Loucy (cell line): ENCODE measurements around the gene OLFM4.

ENCODE experiments used
- H2AFZ ChIP-seq: fragments of 200-600 bp; sonication (generic); 2 replicates; pipeline ENCODE4 v1.6.0; 2016; ENCODE audit warnings: antibody characterized with exemption, mild to moderate bottlenecking, low read length, moderate library complexity
- H3F3A ChIP-seq: fragments of 200-600 bp; 2 replicates; pipeline ENCODE4 v1.6.0; 2016; ENCODE audit warnings: antibody characterized with exemption, low read depth, mild to moderate bottlenecking
- H3K27me3 ChIP-seq: fragments of 200-600 bp; sonication (generic); 2 replicates; pipeline ENCODE4 v1.6.1; 2014; ENCODE audit warnings: low read length, mild to moderate bottlenecking; ENCODE audit not compliant: insufficient read depth, poor library complexity, severe bottlenecking
- H3K36me3 ChIP-seq: fragments of 200-600 bp; sonication (generic); 2 replicates; pipeline ENCODE4 v1.6.1; 2016; ENCODE audit warnings: low read length; ENCODE audit not compliant: insufficient read depth
- H3K4me1 ChIP-seq: fragments of 200-600 bp; sonication (generic); 2 replicates; pipeline ENCODE4 v1.5.1; 2014; ENCODE audit warnings: low read length, mild to moderate bottlenecking; ENCODE audit not compliant: insufficient read depth, poor library complexity, severe bottlenecking
- H3K4me2 ChIP-seq: fragments of 200-600 bp; sonication (generic); 2 replicates; pipeline ENCODE4 v1.6.0; 2014; ENCODE audit warnings: antibody characterized with exemption, low read length, low read depth, mild to moderate bottlenecking; ENCODE audit not compliant: poor library complexity, severe bottlenecking
- H3K4me3 ChIP-seq: fragments of 200-600 bp; sonication (generic); 2 replicates; pipeline ENCODE4 v1.5.1; 2014; ENCODE audit warnings: low read length, mild to moderate bottlenecking, mixed read lengths; ENCODE audit not compliant: poor library complexity, severe bottlenecking
- H3K79me2 ChIP-seq: fragments of 200-600 bp; sonication (generic); 2 replicates; pipeline ENCODE4 v1.6.1; 2014; ENCODE audit warnings: low read length; ENCODE audit not compliant: insufficient read depth
- H3K9ac ChIP-seq: fragments of 200-600 bp; sonication (generic); 2 replicates; pipeline ENCODE4 v1.6.0; 2014; ENCODE audit warnings: mild to moderate bottlenecking, low read depth, low read length, moderate library complexity; ENCODE audit not compliant: poor library complexity, severe bottlenecking
- H3K9me2 ChIP-seq: fragments of 200-600 bp; sonication (generic); replicated peaks from 2 replicates; pipeline ENCODE4 v1.6.1; 2016; ENCODE audit warnings: low read depth, low read length, mixed read lengths
- H3K9me3 ChIP-seq: fragments of 200-600 bp; sonication (generic); 2 replicates; pipeline ENCODE4 v1.6.1; 2014; ENCODE audit warnings: mild to moderate bottlenecking, antibody characterized with exemption, low read length, low read depth; ENCODE audit not compliant: insufficient read depth
- H4K20me1 ChIP-seq: fragments of 200-600 bp; sonication (generic); 2 replicates; pipeline ENCODE4 v1.6.0; 2014; ENCODE audit warnings: antibody characterized with exemption, low read length, mild to moderate bottlenecking; ENCODE audit not compliant: insufficient read depth, poor library complexity, severe bottlenecking
- EZH2phosphoT487 ChIP-seq: fragments of 200-600 bp; IDR thresholded peaks from 2 replicates; pipeline ENCODE4 v1.6.1; 2018; ENCODE audit warnings: antibody characterized with exemption, mild to moderate bottlenecking, moderate library complexity, borderline replicate concordance
- TF ChIP-seq, protein P1 (sequence below): fragments of 200-600 bp; sonication (generic); conservative IDR thresholded peaks from 2 replicates; pipeline ENCODE4 v1.5.1; 2014; ENCODE audit warnings: mild to moderate bottlenecking, antibody characterized with exemption, low read length

Gene OLFM4

DNA sequence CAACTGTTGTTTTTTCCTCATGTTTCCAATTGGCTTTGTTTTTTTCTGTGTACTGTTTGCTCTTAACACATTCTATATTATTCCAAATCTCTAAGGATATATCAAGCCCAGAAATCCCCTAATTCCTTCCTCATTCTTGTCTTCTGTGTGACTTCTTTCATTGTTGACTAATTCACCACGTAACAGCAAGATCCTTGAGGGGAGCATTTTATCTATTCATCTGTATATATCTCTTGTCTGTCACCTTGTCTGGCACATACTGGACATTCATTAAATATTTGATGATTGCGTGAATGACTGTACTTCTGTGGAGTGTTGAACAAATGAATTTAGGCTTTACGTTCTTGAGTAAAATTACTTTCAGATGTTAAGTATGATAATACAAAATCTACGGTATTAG, 44.8 kb upstream of the OLFM4 start:
- TF ChIP-seq EZH2phosphoT487: no peak
- TF ChIP-seq, protein P1, sequence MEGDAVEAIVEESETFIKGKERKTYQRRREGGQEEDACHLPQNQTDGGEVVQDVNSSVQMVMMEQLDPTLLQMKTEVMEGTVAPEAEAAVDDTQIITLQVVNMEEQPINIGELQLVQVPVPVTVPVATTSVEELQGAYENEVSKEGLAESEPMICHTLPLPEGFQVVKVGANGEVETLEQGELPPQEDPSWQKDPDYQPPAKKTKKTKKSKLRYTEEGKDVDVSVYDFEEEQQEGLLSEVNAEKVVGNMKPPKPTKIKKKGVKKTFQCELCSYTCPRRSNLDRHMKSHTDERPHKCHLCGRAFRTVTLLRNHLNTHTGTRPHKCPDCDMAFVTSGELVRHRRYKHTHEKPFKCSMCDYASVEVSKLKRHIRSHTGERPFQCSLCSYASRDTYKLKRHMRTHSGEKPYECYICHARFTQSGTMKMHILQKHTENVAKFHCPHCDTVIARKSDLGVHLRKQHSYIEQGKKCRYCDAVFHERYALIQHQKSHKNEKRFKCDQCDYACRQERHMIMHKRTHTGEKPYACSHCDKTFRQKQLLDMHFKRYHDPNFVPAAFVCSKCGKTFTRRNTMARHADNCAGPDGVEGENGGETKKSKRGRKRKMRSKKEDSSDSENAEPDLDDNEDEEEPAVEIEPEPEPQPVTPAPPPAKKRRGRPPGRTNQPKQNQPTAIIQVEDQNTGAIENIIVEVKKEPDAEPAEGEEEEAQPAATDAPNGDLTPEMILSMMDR: no peak

DNA sequence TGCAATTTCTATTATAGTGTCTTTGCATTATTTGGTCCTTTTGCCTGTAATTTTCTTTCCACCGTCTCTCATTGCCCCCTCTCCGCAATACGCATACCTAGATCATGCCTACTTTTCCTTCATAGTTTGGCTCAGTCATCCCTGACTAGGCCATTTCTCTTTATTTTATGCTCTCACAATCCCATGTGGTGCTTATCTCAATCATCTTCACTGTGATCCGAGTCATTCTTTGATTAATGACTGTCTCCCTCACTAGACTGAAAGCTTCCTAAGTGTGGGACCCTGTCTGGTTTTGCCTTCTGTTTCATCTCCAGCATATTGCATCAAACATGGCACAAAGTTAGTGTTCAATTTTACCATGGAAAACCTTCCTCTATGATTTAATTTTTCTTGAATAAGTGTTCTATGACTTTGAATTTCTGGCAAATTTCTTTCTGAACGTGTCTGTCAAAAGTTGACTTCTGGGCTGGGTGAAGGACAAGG, 43.7 kb upstream of the OLFM4 start:
- no peaks in the 10 kb centered on the region for H3K9me2 ChIP-seq
- TF ChIP-seq EZH2phosphoT487: no peak
- TF ChIP-seq, protein P1: no peak
- H3K27me3 ChIP-seq: no peaks in the 10 kb centered on the region
- no peaks in the 10 kb centered on the region for H3K4me1 ChIP-seq
- no peak overlapping the region for H2AFZ ChIP-seq
- no peak overlapping the region for H3K4me2 ChIP-seq
- H3F3A ChIP-seq: no peaks in the 10 kb centered on the region
- H3K79me2 ChIP-seq: no peaks in the 10 kb centered on the region
- no peaks in the 10 kb centered on the region for H3K36me3 ChIP-seq
- no peaks in the 10 kb centered on the region for H3K9me3 ChIP-seq
- H4K20me1 ChIP-seq: no peaks in the 10 kb centered on the region
- H3K9ac ChIP-seq: no peak overlapping the region
- no peak overlapping the region for H3K4me3 ChIP-seq

More for the DNA sequence above, 44.8 kb upstream of the OLFM4 start:
- Histone ChIP-seq H3K4me3 (no peak overlapping the region), H2AFZ (no peak overlapping the region), H4K20me1 (no peaks in the 10 kb centered on the region), H3K9ac (no peak overlapping the region), H3K79me2 (no peaks in the 10 kb centered on the region), H3K36me3 (no peaks in the 10 kb centered on the region), H3K9me2 (no peaks in the 10 kb centered on the region), H3K27me3 (no peaks in the 10 kb centered on the region), H3K9me3 (no peaks in the 10 kb centered on the region), H3F3A (no peaks in the 10 kb centered on the region), H3K4me1 (no peaks in the 10 kb centered on the region), H3K4me2 (no peak overlapping the region)

DNA sequence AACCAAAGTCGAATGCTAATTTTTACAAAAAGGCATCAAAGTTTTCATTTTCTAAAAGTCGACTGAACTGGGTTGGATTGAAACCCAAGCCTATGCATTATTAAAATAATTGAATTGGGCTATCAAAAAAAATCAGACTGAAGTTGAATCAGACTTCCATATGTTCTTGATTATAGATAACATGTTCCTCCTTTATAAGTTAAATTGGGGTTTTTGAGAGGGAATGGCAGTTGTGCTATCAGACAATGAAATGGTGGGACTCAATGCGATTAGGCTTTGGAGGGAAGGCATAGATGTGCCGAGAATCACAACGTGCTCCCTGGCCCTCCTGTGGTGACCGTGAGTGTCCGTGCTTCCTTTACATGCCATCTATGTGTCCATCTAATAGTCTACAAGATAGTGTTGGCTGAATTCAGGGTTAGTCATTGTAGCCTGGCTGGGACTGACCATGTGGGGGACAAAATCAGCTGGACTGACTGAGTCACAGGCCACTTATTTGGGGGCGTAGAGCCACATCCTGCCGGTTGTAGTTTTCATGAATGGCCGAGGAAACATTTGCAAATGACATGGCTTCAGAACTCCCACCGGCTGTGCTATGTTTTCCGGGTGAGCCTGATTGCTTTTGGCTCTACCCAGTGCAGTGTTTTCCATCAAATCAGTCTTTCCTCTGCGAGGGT, 37.1 kb upstream of the OLFM4 start:
- Histone ChIP-seq H3K27me3 (no peaks in the 10 kb centered on the region), H3K4me3 (no peak overlapping the region), H2AFZ (no peak overlapping the region)

More for the DNA sequence above, 37.1 kb upstream of the OLFM4 start:
- Histone ChIP-seq H3K9me2 (no peaks in the 10 kb centered on the region), H4K20me1 (no peaks in the 10 kb centered on the region), H3K36me3 (no peaks in the 10 kb centered on the region), H3K9me3 (no peaks in the 10 kb centered on the region), H3F3A (no peaks in the 10 kb centered on the region), H3K9ac (no peak overlapping the region), H3K4me1 (peaks cover 4% of the 10 kb centered on the region), H3K4me2 (no peak overlapping the region), H3K79me2 (no peaks in the 10 kb centered on the region)
- TF ChIP-seq, protein P1: no peak
- TF ChIP-seq EZH2phosphoT487: no peak
